ENCODE measurements around the gene OR8U1. TPM values are rescaled to one million over a fixed set of nuclear protein-coding genes. Genes with fewer than 3 reads are reported as not detected.
"Not testable (repeated sequence)": the region's sequence is repeated elsewhere in the genome, so short reads cannot be mapped to it uniquely, and the experiment has no call there.

OR8U1 gene
- total RNA-seq: not detected
- long read RNA-seq: 0 reads

GRCh38 chr11:56375324-56375723, at the start of gene OR8U1:
Gene OR8U1, plus strand, starts transcription at chr11:56375624. Its CDS starts 0 bp downstream, at chr11:56375624.
- intact Hi-C loops (cut with DNase I): no loop called here
- no peak for DNase-seq (ENCODE audit: low spot score)

- DNase-seq (ENCODE audit: low spot score): no peak
- intact Hi-C loops (cut with DNase I): no loop called here
Observed at GRCh38 chr11:56331861-56332491, 43.4 kb upstream of the OR8U1 start.

GRCh38 chr11:56333156-56333555, 42.3 kb upstream of the OR8U1 start:
- DNase-seq (ENCODE audit: low spot score): no peak
- intact Hi-C loops (cut with DNase I): no loop called here

GRCh38 chr11:56340289-56340688, 35.1 kb upstream of the OR8U1 start:
- no peak for DNase-seq (ENCODE audit: low spot score)
- intact Hi-C loops (cut with DNase I): no loop called here

GRCh38 chr11:56345739-56346138, 29.7 kb upstream of the OR8U1 start, which contains the start of gene OR8K1:
Gene OR8K1, plus strand, starts transcription at chr11:56346039. Its CDS starts 0 bp downstream, at chr11:56346039.
- DNase-seq (ENCODE audit: low spot score): no peak
- intact Hi-C loops (cut with DNase I): no loop called here

GRCh38 chr11:56353991-56354390, 21.4 kb upstream of the OR8U1 start, which contains the start of gene OR8J1:
Gene OR8J1, plus strand, starts transcription at chr11:56354291. Its CDS starts 5,956 bp downstream, at chr11:56360247.
- no peak for DNase-seq (ENCODE audit: low spot score)
- intact Hi-C loops (cut with DNase I): no loop called here

GRCh38 chr11:56380120-56380519, 4.7 kb downstream of the OR8U1 start:
- intact Hi-C loops (cut with DNase I): no loop called here
- DNase-seq (ENCODE audit: low spot score): no peak

- intact Hi-C loops (cut with DNase I): no loop called here
- DNase-seq (ENCODE audit: low spot score): no peak
Observed at GRCh38 chr11:56394381-56394780, 19.0 kb downstream of the OR8U1 start.

- no peak for DNase-seq (ENCODE audit: low spot score)
- intact Hi-C loops (cut with DNase I): no loop called here
Observed at GRCh38 chr11:56396047-56396446, 20.6 kb downstream of the OR8U1 start.

GRCh38 chr11:56401858-56402461, 26.5 kb downstream of the OR8U1 start:
- intact Hi-C loops (cut with DNase I); DNase-seq (ENCODE audit: low spot score): not testable (repeated sequence)

GRCh38 chr11:56404393-56404792, 29.0 kb downstream of the OR8U1 start:
- intact Hi-C loops (cut with DNase I): no loop called here
- DNase-seq (ENCODE audit: low spot score): no peak

- no peak for DNase-seq (ENCODE audit: low spot score)
- intact Hi-C loops (cut with DNase I): no loop called here
Observed at GRCh38 chr11:56410801-56411200, 35.4 kb downstream of the OR8U1 start.

GRCh38 chr11:56412396-56412795, 37.0 kb downstream of the OR8U1 start, which contains the start of gene OR5AL1:
Gene OR5AL1, plus strand, starts transcription at chr11:56412696.
- intact Hi-C loops (cut with DNase I): no loop called here

More at GRCh38 chr11:56412396-56412795, 37.0 kb downstream of the OR8U1 start, which contains the start of gene OR5AL1:
- no peak for DNase-seq (ENCODE audit: low spot score)

Other genes with a start within 250 kb of the OR8U1 start
- gene OR8J3, start 235.4 kb upstream of the OR8U1 start, total RNA-seq: not detected
- gene OR8K5, start 215.3 kb upstream of the OR8U1 start, total RNA-seq: not detected
- not detected for gene OR5J2, start 199.0 kb upstream of the OR8U1 start, total RNA-seq
- not detected for gene OR5T2, start 141.4 kb upstream of the OR8U1 start, total RNA-seq
- gene OR5T3, start 123.4 kb upstream of the OR8U1 start, total RNA-seq: not detected
- gene OR5T1, start 101.5 kb upstream of the OR8U1 start, total RNA-seq: not detected
- gene OR8H1, start 83.4 kb upstream of the OR8U1 start, total RNA-seq: not detected
- not detected for gene OR8K3, start 60.5 kb upstream of the OR8U1 start, total RNA-seq
- gene OR8K1, start 29.6 kb upstream of the OR8U1 start, total RNA-seq: not detected
- gene OR8J1, start 21.3 kb upstream of the OR8U1 start, total RNA-seq: not detected
- gene OR5AL1, start 37.1 kb downstream of the OR8U1 start, total RNA-seq: not detected
- not detected for gene OR5M3, start 97.7 kb downstream of the OR8U1 start, total RNA-seq
- gene OR5M8, start 115.7 kb downstream of the OR8U1 start, total RNA-seq: not detected
- gene OR5M11, start 167.6 kb downstream of the OR8U1 start, total RNA-seq: not detected
- not detected for gene OR5M10, start 202.1 kb downstream of the OR8U1 start, total RNA-seq
- not detected for gene OR5M1, start 239.2 kb downstream of the OR8U1 start, total RNA-seq

All from cardiac septum (tissue), 1 donor.